Measurements from ENCODE around the gene TRPM2.

Gene TRPM2

GRCh38 chr21:44353191-44353970 lies at the start of gene TRPM2:
Gene TRPM2 (plus strand): TSS chr21:44353621. CDS start chr21:44353701, 80 bp downstream.
- peak; percentile 36 for DNase-seq (ENCODE audit: low read depth)
- TF ChIP-seq CTCF (conservative IDR thresholded peaks at IDR 0.05; ENCODE audit: low read depth, low read length) = no peak
- no peak within 1 kb of the TSS for H3K4me3 ChIP-seq (ENCODE audit: low read depth, low read length)

GRCh38 chr21:44304011-44304616 lies 49.3 kb upstream of the TRPM2 start:
- no peak overlapping the region for H3K4me3 ChIP-seq (ENCODE audit: low read depth, low read length)
- no peak for DNase-seq (ENCODE audit: low read depth)
- TF ChIP-seq CTCF (conservative IDR thresholded peaks at IDR 0.05; ENCODE audit: low read depth, low read length) = no peak

- no peak overlapping the region for H3K4me3 ChIP-seq (ENCODE audit: low read depth, low read length)
- peak; percentile 83 for TF ChIP-seq CTCF (conservative IDR thresholded peaks at IDR 0.05; ENCODE audit: low read depth, low read length)
- peak; percentile 60 for DNase-seq (ENCODE audit: low read depth)
Measured at GRCh38 chr21:44304877-44305293, 48.5 kb upstream of the TRPM2 start.

- H3K4me3 ChIP-seq (ENCODE audit: low read depth, low read length) = no peak overlapping the region
- no peak for DNase-seq (ENCODE audit: low read depth)
- TF ChIP-seq CTCF (conservative IDR thresholded peaks at IDR 0.05; ENCODE audit: low read depth, low read length) = no peak
Measured at GRCh38 chr21:44305691-44306090, 47.7 kb upstream of the TRPM2 start.

- no peak for TF ChIP-seq CTCF (conservative IDR thresholded peaks at IDR 0.05; ENCODE audit: low read depth, low read length)
- no peak overlapping the region for H3K4me3 ChIP-seq (ENCODE audit: low read depth, low read length)
- DNase-seq (ENCODE audit: low read depth) = peak; percentile 49
Measured at GRCh38 chr21:44306936-44307704, 46.3 kb upstream of the TRPM2 start.

- no peak for DNase-seq (ENCODE audit: low read depth)
- no peak for TF ChIP-seq CTCF (conservative IDR thresholded peaks at IDR 0.05; ENCODE audit: low read depth, low read length)
- no peak overlapping the region for H3K4me3 ChIP-seq (ENCODE audit: low read depth, low read length)
Measured at GRCh38 chr21:44310628-44311507, 42.6 kb upstream of the TRPM2 start.
